ENCODE measurements around the gene SCARB1. TPM values are rescaled to one million over a fixed set of nuclear protein-coding genes. Genes with fewer than 3 reads are reported as not detected.
A peak's percentile ranks its signal among the peaks of the same experiment; 100 is the strongest.

Gene SCARB1
- polyA plus RNA-seq, 4 donors, result 41.9 to 230 (median 180) TPM

DNA sequence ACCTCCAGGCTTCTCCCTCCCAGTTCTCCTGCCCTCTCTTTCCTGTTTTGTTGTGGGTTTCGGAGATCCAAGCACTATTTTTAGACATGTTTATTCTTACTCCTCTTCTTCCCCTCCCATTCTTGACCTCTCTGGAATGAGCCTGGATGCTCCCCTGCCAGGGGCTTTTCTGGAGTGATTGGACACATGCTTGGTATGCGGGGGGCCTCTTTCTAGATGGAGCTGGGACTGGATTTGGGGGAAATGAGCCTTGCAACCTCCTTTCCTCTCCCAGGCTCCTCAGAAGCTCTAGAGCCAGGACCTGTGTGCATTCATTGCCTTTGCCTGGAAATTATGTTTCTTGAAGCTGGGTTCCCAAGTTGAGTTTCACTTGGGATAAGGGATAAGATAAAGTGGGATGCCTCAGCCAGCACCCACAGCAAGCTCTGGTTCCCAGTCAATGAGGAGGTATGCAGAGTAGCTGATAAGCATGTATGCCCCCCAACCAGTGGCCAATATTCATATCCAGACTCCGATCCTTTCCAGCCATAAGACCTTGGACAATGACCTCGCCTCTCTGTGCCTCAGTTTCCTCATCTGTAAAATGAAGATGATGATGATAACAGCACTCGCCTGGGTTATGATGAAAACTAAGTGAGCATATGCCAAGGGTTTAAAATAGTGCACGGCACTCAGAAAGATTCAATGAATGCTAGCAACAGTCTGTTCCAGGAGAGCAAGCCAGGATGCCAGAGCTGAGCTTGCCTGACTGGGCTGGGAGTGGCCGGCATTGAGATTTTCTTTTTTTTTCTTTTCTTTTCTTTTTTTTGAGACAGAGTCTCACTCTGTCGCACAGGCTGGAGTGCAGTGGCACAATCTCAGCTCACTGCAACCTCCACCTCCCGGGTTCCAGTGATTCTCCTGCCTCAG lies 97.8 kb downstream of the SCARB1 start:
- peaks cover 0 to 3% (median 0%) of the 10 kb centered on the region in 3 donors for H3K27me3 ChIP-seq (ENCODE audit: control insufficient read depth in 3 of 3, insufficient read depth in 3 of 3, low read length in 3 of 3)
- no peaks in the 10 kb centered on the region for H3K36me3 ChIP-seq (ENCODE audit: control insufficient read depth in 3 of 3, insufficient read depth in 2 of 3, low read depth in 1 of 3, low read length in 3 of 3)
- H3K27ac ChIP-seq (ENCODE audit: low read depth in 1 of 3, low read length in 2 of 3), result peak overlapping the region in 2 of 3 donors; percentile 12 to 73
- H3K9me3 ChIP-seq (ENCODE audit: control insufficient read depth in 2 of 2, insufficient read depth in 1 of 2, low read depth in 1 of 2, low read length in 1 of 2), result peaks cover 0 to 23% of the 10 kb centered on the region in 2 donors
- H3K4me1 ChIP-seq (ENCODE audit: control insufficient read depth in 3 of 3, insufficient read depth in 2 of 3, low read depth in 1 of 3, low read length in 2 of 3), result peaks cover 0 to 5% (median 0%) of the 10 kb centered on the region in 3 donors
- FAIRE-seq, result no peak
- WGBS, 3 donors, result 78 to 92% (median 91%) methylated on average over 9 of the region's 9 CpGs
- no peak overlapping the region for H3K4me3 ChIP-seq (ENCODE audit: low read depth in 1 of 3, low read length in 3 of 3)
- no peak for DNase-seq

DNA sequence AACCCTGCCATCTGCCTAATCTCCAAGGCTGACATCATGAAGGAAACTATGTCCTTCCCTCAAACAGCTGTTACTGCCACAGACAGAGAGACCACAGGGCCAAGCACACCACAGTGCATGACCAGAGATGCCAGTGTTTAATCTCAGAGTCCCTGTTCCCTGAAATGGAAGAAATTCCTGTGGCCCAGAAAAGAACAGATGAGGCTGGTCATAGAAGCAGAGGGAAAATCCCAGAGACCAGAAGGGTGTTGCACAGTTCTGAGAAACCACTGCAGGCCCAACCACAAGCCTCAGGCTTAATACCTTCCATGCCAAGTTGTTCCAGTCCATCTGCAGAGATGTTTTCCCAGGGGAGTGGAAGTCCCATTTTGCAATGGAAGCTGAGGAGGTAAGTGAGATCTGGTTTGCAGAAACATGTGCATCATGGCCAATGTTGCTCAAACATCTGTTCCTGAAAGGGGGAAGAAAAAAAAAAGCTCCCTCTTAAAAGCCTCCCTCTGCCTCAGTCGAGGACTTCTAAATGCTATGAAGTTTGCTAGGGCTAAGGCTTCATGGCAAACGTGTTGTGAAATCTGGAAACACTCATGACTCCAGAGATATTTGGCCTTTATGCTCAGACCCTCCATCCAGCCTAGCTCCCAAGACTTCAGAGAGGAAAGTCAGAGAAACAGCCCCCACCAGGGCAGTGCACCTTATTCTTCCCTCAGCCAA lies 98.6 kb downstream of the SCARB1 start:
- peaks cover 0 to 23% of the 10 kb centered on the region in 2 donors for H3K9me3 ChIP-seq (ENCODE audit: control insufficient read depth in 2 of 2, insufficient read depth in 1 of 2, low read depth in 1 of 2, low read length in 1 of 2)
- peaks cover 0 to 3% (median 0%) of the 10 kb centered on the region in 3 donors for H3K27me3 ChIP-seq (ENCODE audit: control insufficient read depth in 3 of 3, insufficient read depth in 3 of 3, low read length in 3 of 3)
- peak overlapping the region in 2 of 3 donors; percentile 12 to 73 for H3K27ac ChIP-seq (ENCODE audit: low read depth in 1 of 3, low read length in 2 of 3)
- 60 to 82% (median 78%) methylated on average over 2 of the region's 2 CpGs for WGBS, 3 donors
- DNase-seq (no peak), FAIRE-seq (no peak)
- no peak overlapping the region for H3K4me3 ChIP-seq (ENCODE audit: low read depth in 1 of 3, low read length in 3 of 3)
- H3K36me3 ChIP-seq (ENCODE audit: control insufficient read depth in 3 of 3, insufficient read depth in 2 of 3, low read depth in 1 of 3, low read length in 3 of 3), result no peaks in the 10 kb centered on the region
- peaks cover 0 to 3% (median 0%) of the 10 kb centered on the region in 3 donors for H3K4me1 ChIP-seq (ENCODE audit: control insufficient read depth in 3 of 3, insufficient read depth in 2 of 3, low read depth in 1 of 3, low read length in 2 of 3)

DNA sequence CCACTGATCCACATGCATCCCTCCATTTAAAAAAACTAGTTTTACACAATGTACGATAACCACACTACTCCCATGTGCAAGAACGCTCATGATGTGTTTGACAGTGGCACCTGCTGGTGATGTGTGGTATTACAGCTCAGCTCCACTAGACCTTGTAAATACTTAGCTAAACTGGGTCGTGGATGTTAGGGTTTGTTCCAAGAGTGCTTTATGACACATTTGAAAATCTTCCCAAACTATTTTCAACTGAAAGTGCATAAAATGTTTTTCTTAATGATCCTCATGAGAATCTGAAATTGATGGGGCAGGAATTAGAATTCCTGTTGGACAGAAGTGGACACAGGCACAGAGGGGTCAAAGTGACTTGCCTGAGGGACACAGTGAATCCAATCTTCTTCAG lies 99.2 kb downstream of the SCARB1 start:
- 58 to 76% (median 70%) methylated on average over 3 of the region's 3 CpGs for WGBS, 3 donors
- Histone ChIP-seq H3K4me1 (ENCODE audit: control insufficient read depth in 3 of 3, insufficient read depth in 2 of 3, low read depth in 1 of 3, low read length in 2 of 3) (peaks cover 0 to 3% (median 0%) of the 10 kb centered on the region in 3 donors), H3K4me3 (ENCODE audit: low read depth in 1 of 3, low read length in 3 of 3) (no peak overlapping the region), H3K9me3 (ENCODE audit: control insufficient read depth in 2 of 2, insufficient read depth in 1 of 2, low read depth in 1 of 2, low read length in 1 of 2) (peaks cover 0 to 23% of the 10 kb centered on the region in 2 donors), H3K36me3 (ENCODE audit: control insufficient read depth in 3 of 3, insufficient read depth in 2 of 3, low read depth in 1 of 3, low read length in 3 of 3) (no peaks in the 10 kb centered on the region), H3K27me3 (ENCODE audit: control insufficient read depth in 3 of 3, insufficient read depth in 3 of 3, low read length in 3 of 3) (peaks cover 0 to 6% (median 0%) of the 10 kb centered on the region in 3 donors), H3K27ac (ENCODE audit: low read depth in 1 of 3, low read length in 2 of 3) (peak overlapping the region in 1 of 3 donors; percentile 42)
- no peak for FAIRE-seq
- DNase-seq, result no peak

DNA sequence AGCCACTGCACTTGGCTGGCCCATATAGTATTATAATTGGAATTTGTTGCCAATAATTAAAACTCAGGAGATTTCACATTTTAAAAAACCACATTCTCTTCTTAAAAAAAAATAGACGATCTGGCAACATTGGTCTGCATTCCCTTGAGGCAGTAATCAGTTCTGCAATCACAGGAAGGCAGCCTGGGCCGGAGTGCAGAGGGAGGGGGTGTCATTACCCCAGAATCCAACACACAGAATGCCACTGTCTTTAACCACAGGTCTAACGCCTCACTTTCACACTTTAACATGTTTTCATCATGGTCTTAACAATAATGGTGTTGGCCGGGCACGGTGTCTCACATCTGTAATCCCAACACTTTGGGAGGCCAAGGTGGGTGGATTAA lies 100.1 kb downstream of the SCARB1 start:
- FAIRE-seq, result no peak
- 68 to 81% (median 77%) methylated on average over 5 of the region's 5 CpGs for WGBS, 3 donors
- Histone ChIP-seq H3K4me3 (ENCODE audit: low read depth in 1 of 3, low read length in 3 of 3) (no peak overlapping the region), H3K9me3 (ENCODE audit: control insufficient read depth in 2 of 2, insufficient read depth in 1 of 2, low read depth in 1 of 2, low read length in 1 of 2) (peaks cover 0 to 23% of the 10 kb centered on the region in 2 donors), H3K27me3 (ENCODE audit: control insufficient read depth in 3 of 3, insufficient read depth in 3 of 3, low read length in 3 of 3) (peaks cover 0 to 6% (median 0%) of the 10 kb centered on the region in 3 donors), H3K36me3 (ENCODE audit: control insufficient read depth in 3 of 3, insufficient read depth in 2 of 3, low read depth in 1 of 3, low read length in 3 of 3) (no peaks in the 10 kb centered on the region), H3K27ac (ENCODE audit: low read depth in 1 of 3, low read length in 2 of 3) (no peak overlapping the region), H3K4me1 (ENCODE audit: control insufficient read depth in 3 of 3, insufficient read depth in 2 of 3, low read depth in 1 of 3, low read length in 2 of 3) (peaks cover 0 to 3% (median 0%) of the 10 kb centered on the region in 3 donors)
- no peak for DNase-seq

DNA sequence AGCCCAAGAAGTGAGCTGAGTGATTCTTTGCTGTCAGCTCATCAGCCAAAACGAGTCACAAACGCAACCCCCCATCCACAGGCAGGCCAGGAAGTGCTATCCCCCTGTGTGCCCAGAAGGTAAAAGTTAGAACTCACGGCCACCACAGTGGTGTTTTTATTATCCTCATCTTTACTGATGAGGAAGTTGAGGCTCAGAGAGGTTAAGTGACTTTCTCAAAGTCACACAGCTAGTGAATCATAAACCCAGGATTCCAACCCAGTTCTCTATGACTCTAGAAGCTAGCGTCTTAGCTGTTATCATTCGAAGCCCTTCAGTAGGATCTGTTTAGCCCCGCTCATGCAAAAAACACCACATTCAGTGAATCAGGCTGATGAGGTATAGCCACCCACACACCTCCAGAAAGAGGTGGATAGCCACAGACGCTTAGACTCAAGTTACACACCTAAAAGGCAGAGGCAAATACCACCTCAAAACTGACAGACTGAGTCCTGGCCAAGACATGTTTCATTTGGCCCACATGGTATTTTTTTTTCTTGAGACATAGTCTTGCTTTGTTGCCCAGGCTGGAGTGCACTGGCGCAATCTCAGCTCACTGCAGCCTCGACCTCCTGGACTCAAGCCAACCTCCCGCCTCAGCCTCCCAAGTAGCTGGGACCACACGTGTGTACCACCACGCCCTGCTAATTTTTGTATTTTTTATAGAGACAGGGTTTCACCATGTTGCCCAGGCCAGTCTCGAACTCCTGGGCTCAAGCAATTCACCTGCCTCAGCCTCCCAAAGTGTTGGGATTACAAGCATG lies 100.7 kb downstream of the SCARB1 start:
- DNase-seq, result no peak
- peaks cover 0 to 3% (median 0%) of the 10 kb centered on the region in 3 donors for H3K4me1 ChIP-seq (ENCODE audit: control insufficient read depth in 3 of 3, insufficient read depth in 2 of 3, low read depth in 1 of 3, low read length in 2 of 3)

DNA sequence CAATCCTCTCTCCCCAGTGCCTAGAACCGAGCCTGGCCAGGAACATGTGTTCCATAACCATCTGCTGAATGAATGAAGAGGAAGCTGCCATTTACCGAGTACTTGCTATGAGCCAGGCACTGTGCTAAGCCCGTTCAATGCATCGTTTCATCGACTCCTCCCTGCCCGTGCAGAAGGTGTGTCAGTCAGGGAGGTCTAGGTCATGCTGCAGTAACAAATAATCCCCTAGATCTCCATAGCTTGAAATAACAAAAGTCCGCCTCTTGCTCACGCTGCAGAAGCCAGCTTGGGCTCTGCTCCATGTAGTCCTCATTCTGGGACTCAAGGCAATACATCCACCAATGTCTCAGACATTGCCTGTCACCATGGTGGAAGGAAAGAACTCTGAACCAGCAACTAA lies 101.3 kb downstream of the SCARB1 start:
- WGBS, 3 donors, result 82 to 89% (median 89%) methylated on average over 8 of the region's 8 CpGs
- DNase-seq (no peak), FAIRE-seq (no peak)
- Histone ChIP-seq H3K27ac (ENCODE audit: low read depth in 1 of 3, low read length in 2 of 3) (no peak overlapping the region), H3K4me3 (ENCODE audit: low read depth in 1 of 3, low read length in 3 of 3) (no peak overlapping the region), H3K36me3 (ENCODE audit: control insufficient read depth in 3 of 3, insufficient read depth in 2 of 3, low read depth in 1 of 3, low read length in 3 of 3) (no peaks in the 10 kb centered on the region), H3K27me3 (ENCODE audit: control insufficient read depth in 3 of 3, insufficient read depth in 3 of 3, low read length in 3 of 3) (peaks cover 0 to 6% (median 0%) of the 10 kb centered on the region in 3 donors), H3K9me3 (ENCODE audit: control insufficient read depth in 2 of 2, insufficient read depth in 1 of 2, low read depth in 1 of 2, low read length in 1 of 2) (peaks cover 0 to 27% of the 10 kb centered on the region in 2 donors), H3K4me1 (ENCODE audit: control insufficient read depth in 3 of 3, insufficient read depth in 2 of 3, low read depth in 1 of 3, low read length in 2 of 3) (peaks cover 0 to 3% (median 0%) of the 10 kb centered on the region in 3 donors)

More for the DNA sequence above, 100.7 kb downstream of the SCARB1 start:
- FAIRE-seq, result no peak
- 63 to 74% (median 70%) methylated on average over 13 of the region's 13 CpGs for WGBS, 3 donors
- Histone ChIP-seq H3K27ac (ENCODE audit: low read depth in 1 of 3, low read length in 2 of 3) (no peak overlapping the region), H3K27me3 (ENCODE audit: control insufficient read depth in 3 of 3, insufficient read depth in 3 of 3, low read length in 3 of 3) (peaks cover 0 to 6% (median 0%) of the 10 kb centered on the region in 3 donors), H3K9me3 (ENCODE audit: control insufficient read depth in 2 of 2, insufficient read depth in 1 of 2, low read depth in 1 of 2, low read length in 1 of 2) (peaks cover 0 to 23% of the 10 kb centered on the region in 2 donors), H3K4me3 (ENCODE audit: low read depth in 1 of 3, low read length in 3 of 3) (no peak overlapping the region), H3K36me3 (ENCODE audit: control insufficient read depth in 3 of 3, insufficient read depth in 2 of 3, low read depth in 1 of 3, low read length in 3 of 3) (no peaks in the 10 kb centered on the region)

DNA sequence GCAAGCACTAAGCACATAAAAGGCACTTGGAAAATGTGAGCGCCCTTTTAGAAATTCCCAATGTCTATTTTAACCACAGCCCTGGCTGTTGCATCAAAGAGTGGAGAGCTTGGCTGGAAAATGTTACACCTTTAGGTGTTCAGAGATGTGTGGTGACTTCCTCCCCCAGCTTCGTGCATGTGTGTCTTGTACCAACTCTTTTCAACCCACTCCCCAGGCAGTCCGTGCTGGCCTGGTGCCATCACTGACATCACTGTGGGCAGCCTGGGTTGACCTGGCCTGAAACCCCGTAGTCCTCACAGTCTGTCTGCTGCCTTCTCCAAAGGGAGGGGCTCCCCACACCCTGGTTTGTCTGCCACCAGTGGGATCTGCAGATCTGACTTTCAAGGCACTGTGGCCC lies 101.8 kb downstream of the SCARB1 start:
- H3K4me1 ChIP-seq (ENCODE audit: control insufficient read depth in 3 of 3, insufficient read depth in 2 of 3, low read depth in 1 of 3, low read length in 2 of 3), result peaks cover 0 to 2% (median 0%) of the 10 kb centered on the region in 3 donors
- no peak for DNase-seq
- peaks cover 0 to 31% of the 10 kb centered on the region in 2 donors for H3K9me3 ChIP-seq (ENCODE audit: control insufficient read depth in 2 of 2, insufficient read depth in 1 of 2, low read depth in 1 of 2, low read length in 1 of 2)
- no peaks in the 10 kb centered on the region for H3K36me3 ChIP-seq (ENCODE audit: control insufficient read depth in 3 of 3, insufficient read depth in 2 of 3, low read depth in 1 of 3, low read length in 3 of 3)
- H3K27ac ChIP-seq (ENCODE audit: low read depth in 1 of 3, low read length in 2 of 3), result no peak overlapping the region
- no peak overlapping the region for H3K4me3 ChIP-seq (ENCODE audit: low read depth in 1 of 3, low read length in 3 of 3)
- 50 to 54% (median 54%) methylated on average over 4 of the region's 4 CpGs for WGBS, 3 donors
- no peak for FAIRE-seq
- peaks cover 0 to 6% (median 0%) of the 10 kb centered on the region in 3 donors for H3K27me3 ChIP-seq (ENCODE audit: control insufficient read depth in 3 of 3, insufficient read depth in 3 of 3, low read length in 3 of 3)

DNA sequence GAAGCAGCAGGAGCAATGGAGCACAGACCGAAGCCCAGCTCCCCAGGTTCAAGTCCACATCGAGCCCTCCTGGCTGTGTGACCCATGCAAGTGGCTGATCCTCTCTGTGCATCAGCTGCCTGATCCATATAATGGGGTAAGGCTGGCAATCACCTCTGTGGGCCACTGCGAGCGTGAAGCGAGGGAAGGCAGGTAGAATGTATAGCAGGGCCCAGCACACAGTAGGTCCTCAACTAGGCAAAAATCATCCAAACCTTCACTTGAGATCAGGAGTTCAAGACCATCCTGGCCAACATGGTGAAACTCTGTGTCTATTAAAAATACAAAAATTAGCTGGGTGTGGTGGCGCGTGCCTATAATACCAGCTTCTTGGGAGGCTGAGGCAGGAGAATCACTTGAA lies 102.6 kb downstream of the SCARB1 start:
- Histone ChIP-seq H3K9me3 (ENCODE audit: control insufficient read depth in 2 of 2, insufficient read depth in 1 of 2, low read depth in 1 of 2, low read length in 1 of 2) (peaks cover 0 to 31% of the 10 kb centered on the region in 2 donors), H3K27ac (ENCODE audit: low read depth in 1 of 3, low read length in 2 of 3) (no peak overlapping the region), H3K36me3 (ENCODE audit: control insufficient read depth in 3 of 3, insufficient read depth in 2 of 3, low read depth in 1 of 3, low read length in 3 of 3) (no peaks in the 10 kb centered on the region), H3K4me3 (ENCODE audit: low read depth in 1 of 3, low read length in 3 of 3) (no peak overlapping the region), H3K4me1 (ENCODE audit: control insufficient read depth in 3 of 3, insufficient read depth in 2 of 3, low read depth in 1 of 3, low read length in 2 of 3) (no peaks in the 10 kb centered on the region), H3K27me3 (ENCODE audit: control insufficient read depth in 3 of 3, insufficient read depth in 3 of 3, low read length in 3 of 3) (peaks cover 0 to 6% (median 0%) of the 10 kb centered on the region in 3 donors)
- WGBS, 3 donors, result 94 to 97% (median 96%) methylated on average over 7 of the region's 7 CpGs
- DNase-seq (no peak), FAIRE-seq (no peak)
